Type B pancreatic cell (in vitro differentiated cells): ENCODE results near the gene ZNF555. TPM values are rescaled to one million over a fixed set of nuclear protein-coding genes. Genes with fewer than 3 reads are reported as not detected.

Experiments
- DNase-seq: peaks from one replicate; pipeline ENCODE4 v3.0.0; 2021; ENCODE audit warnings: mixed read lengths; ENCODE audit not compliant: unreplicated experiment; ENCODE audit errors: extremely low spot score
- H3K27ac Mint-ChIP-seq: 2 replicates; pipeline ENCODE4 v1.8.0; 2021; ENCODE audit warnings: mild to moderate bottlenecking, mixed read lengths
- H3K27me3 Mint-ChIP-seq: 2 replicates; pipeline ENCODE4 v1.8.0; 2021; ENCODE audit warnings: mixed read lengths
- H3K36me3 Mint-ChIP-seq: 2 replicates; pipeline ENCODE4 v1.8.0; 2021; ENCODE audit warnings: mixed read lengths
- H3K4me1 Mint-ChIP-seq: one replicate; pipeline ENCODE4 v1.8.0; 2021; ENCODE audit warnings: mixed read lengths; ENCODE audit not compliant: unreplicated experiment
- H3K4me3 Mint-ChIP-seq: 2 replicates; pipeline ENCODE4 v1.8.0; 2021; ENCODE audit warnings: mild to moderate bottlenecking, mixed read lengths
- H3K9me3 Mint-ChIP-seq: 2 replicates; pipeline ENCODE4 v1.8.0; 2021; ENCODE audit warnings: mixed read lengths
- total RNA-seq: library from RNA; stranded (reverse); gene quantifications from 2 replicates; pipeline ENCODE4 v1.2.1, GENCODE V29; 2021; ENCODE audit warnings: low replicate concordance
- TF ChIP-seq, protein P1 (sequence below): fragments of 200-600 bp; sonication (generic); conservative IDR thresholded peaks from 2 replicates; pipeline ENCODE4 v1.5.0; 2021; ENCODE audit warnings: antibody characterized with exemption, mild to moderate bottlenecking

ZNF555 gene
- total RNA-seq, 1 donor from 2014 or later = 9.7 TPM

DNA sequence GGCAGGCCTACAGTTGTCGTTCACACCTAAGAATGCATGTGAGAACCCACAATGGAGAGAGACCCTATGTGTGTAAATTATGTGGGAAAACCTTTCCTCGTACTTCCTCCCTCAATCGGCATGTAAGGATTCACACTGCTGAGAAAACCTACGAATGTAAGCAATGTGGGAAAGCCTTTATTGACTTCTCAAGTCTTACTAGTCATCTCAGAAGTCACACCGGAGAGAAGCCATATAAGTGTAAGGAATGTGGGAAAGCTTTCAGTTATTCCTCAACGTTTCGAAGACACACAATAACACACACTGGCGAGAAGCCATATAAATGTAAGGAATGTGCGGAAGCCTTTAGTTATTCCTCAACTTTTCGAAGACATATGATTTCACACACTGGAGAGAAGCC lies 11.3 kb downstream of the ZNF555 start:
- Mint-ChIP-seq H3K27ac (no peak overlapping the region), H3K36me3 (peaks cover 59% of the 10 kb centered on the region), H3K9me3 (peaks cover 25% of the 10 kb centered on the region), H3K27me3 (no peaks in the 10 kb centered on the region), H3K4me1 (no peaks in the 10 kb centered on the region), H3K4me3 (no peak overlapping the region)
- TF ChIP-seq, protein P1, sequence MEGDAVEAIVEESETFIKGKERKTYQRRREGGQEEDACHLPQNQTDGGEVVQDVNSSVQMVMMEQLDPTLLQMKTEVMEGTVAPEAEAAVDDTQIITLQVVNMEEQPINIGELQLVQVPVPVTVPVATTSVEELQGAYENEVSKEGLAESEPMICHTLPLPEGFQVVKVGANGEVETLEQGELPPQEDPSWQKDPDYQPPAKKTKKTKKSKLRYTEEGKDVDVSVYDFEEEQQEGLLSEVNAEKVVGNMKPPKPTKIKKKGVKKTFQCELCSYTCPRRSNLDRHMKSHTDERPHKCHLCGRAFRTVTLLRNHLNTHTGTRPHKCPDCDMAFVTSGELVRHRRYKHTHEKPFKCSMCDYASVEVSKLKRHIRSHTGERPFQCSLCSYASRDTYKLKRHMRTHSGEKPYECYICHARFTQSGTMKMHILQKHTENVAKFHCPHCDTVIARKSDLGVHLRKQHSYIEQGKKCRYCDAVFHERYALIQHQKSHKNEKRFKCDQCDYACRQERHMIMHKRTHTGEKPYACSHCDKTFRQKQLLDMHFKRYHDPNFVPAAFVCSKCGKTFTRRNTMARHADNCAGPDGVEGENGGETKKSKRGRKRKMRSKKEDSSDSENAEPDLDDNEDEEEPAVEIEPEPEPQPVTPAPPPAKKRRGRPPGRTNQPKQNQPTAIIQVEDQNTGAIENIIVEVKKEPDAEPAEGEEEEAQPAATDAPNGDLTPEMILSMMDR = no peak
- DNase-seq = no peak

DNA sequence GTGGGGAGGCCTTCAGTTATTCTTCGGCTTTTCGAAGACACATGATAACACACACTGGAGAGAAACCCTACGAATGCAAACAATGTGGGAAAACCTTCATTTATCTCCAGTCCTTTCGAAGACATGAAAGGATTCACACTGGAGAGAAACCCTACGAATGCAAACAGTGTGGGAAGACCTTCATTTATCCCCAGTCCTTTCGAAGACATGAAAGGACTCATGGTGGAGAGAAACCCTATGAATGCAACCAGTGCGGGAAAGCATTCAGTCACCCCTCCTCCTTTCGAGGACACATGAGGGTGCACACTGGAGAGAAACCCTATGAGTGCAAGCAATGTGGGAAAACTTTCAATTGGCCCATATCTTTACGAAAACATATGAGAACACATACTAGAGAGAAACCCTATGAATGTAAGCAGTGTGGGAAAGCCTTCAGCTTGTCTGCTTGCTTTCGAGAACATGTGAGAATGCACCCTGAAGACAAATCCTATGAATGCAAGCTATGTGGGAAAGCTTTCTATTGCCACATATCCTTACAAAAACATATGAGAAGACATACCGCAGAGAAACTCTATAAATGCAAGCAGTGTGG lies 11.8 kb downstream of the ZNF555 start:
- TF ChIP-seq, protein P1 = no peak
- peaks cover 59% of the 10 kb centered on the region for H3K36me3 Mint-ChIP-seq
- H3K9me3 Mint-ChIP-seq = peaks cover 25% of the 10 kb centered on the region
- H3K27ac Mint-ChIP-seq = no peak overlapping the region
- no peak for DNase-seq
- H3K27me3 Mint-ChIP-seq = no peaks in the 10 kb centered on the region
- no peaks in the 10 kb centered on the region for H3K4me1 Mint-ChIP-seq
- no peak overlapping the region for H3K4me3 Mint-ChIP-seq

DNA sequence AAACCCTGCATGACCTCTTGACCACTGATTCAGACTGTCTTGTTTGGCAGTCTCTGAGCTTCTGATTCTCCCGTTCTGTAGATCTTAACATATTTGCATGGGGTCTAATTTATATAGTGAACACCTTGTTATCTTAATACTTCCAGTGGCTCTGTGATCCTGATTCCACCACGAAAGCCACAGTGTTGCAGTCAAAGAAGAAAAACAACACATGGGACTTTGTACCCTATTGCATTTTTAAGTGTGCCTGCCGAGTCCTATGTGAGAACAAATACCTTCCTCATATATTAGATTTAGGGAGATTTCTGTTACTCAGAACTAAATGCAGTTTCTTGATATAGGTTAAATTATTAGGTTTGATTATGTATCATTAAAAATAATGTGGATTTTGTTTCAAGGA lies 13.6 kb downstream of the ZNF555 start:
- no peak for DNase-seq

DNA sequence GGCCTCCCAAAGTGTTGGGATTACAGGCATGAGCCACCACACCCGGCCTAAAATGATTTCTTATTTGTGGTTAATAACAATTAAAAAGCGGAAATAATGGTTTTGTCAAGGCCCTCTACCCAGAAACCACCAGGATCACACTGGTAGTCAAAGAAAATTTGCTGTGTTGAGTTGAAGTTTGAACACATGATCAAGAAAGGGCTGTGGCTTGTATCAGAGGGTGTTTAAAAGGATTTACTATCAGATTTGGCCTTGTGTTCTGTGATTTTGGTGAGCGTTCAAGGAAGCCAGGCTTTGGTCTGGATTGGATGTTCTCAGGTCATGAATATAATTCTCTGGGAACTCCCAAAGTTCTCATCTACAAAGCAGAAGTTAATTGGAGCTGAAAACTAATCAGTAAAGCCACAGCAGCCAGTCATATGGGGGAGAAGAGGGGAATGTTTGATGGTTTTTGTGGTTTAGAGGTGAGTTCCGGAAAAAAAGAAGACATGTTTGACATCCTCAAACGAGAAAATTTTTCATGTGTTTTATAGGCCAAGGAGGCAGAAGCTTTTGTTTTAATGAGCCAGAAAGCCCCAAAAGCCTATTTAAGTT lies 15.3 kb downstream of the ZNF555 start:
- TF ChIP-seq, protein P1 = no peak
- no peak overlapping the region for H3K27ac Mint-ChIP-seq
- H3K9me3 Mint-ChIP-seq = peaks cover 11% of the 10 kb centered on the region
- no peak overlapping the region for H3K4me3 Mint-ChIP-seq
- H3K4me1 Mint-ChIP-seq = no peaks in the 10 kb centered on the region
- no peak for DNase-seq
- H3K27me3 Mint-ChIP-seq = no peaks in the 10 kb centered on the region
- H3K36me3 Mint-ChIP-seq = peaks cover 40% of the 10 kb centered on the region

More for the DNA sequence above, 13.6 kb downstream of the ZNF555 start:
- Mint-ChIP-seq H3K4me3 (no peak overlapping the region), H3K36me3 (peaks cover 56% of the 10 kb centered on the region), H3K27ac (no peak overlapping the region), H3K9me3 (peaks cover 24% of the 10 kb centered on the region), H3K27me3 (no peaks in the 10 kb centered on the region), H3K4me1 (no peaks in the 10 kb centered on the region)
- TF ChIP-seq, protein P1 = no peak

DNA sequence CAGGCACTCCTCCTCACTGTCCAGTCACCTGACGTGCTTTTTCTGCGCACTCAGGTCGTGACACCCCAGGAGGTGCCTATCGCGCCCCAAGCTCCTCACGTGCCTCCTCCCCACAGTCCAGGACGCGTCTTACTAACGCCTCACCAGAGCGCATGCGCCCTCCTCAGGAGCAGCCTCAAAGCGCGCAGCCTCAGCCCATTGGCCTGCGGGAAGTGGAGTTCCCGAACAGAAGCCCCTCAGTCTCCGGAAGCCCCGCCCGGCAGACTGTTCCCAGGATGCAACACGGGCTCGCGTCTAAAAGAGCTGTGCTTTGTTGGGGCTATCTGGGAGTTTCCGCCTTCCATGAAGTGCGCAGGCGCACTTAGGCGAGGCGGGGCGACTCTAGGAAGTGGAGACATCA lies 17.6 kb downstream of the ZNF555 start:
- no peak overlapping the region for H3K27ac Mint-ChIP-seq
- H3K4me1 Mint-ChIP-seq = no peaks in the 10 kb centered on the region
- H3K27me3 Mint-ChIP-seq = no peaks in the 10 kb centered on the region
- peaks cover 17% of the 10 kb centered on the region for H3K36me3 Mint-ChIP-seq
- peaks cover 7% of the 10 kb centered on the region for H3K9me3 Mint-ChIP-seq
- H3K4me3 Mint-ChIP-seq = no peak overlapping the region
- TF ChIP-seq, protein P1 = no peak
- DNase-seq = no peak
